OCI-LY3 (cell line): Measurements from ENCODE around the gene CRADD.

ENCODE experiments used
- EZH2phosphoT487 ChIP-seq: fragments of 200-600 bp; shearing (Covaris generic); IDR thresholded peaks from 2 replicates; pipeline ENCODE4 v1.6.1; 2018; ENCODE audit warnings: antibody characterized with exemption, mixed run types, low read depth
- TF ChIP-seq, protein P1 (sequence below): fragments of 200-600, 300-600 bp; sonication (generic); IDR thresholded peaks from 2 replicates; pipeline ENCODE4 v1.5.1; 2014; ENCODE audit warnings: antibody characterized with exemption, low read length, low read depth

DNA sequence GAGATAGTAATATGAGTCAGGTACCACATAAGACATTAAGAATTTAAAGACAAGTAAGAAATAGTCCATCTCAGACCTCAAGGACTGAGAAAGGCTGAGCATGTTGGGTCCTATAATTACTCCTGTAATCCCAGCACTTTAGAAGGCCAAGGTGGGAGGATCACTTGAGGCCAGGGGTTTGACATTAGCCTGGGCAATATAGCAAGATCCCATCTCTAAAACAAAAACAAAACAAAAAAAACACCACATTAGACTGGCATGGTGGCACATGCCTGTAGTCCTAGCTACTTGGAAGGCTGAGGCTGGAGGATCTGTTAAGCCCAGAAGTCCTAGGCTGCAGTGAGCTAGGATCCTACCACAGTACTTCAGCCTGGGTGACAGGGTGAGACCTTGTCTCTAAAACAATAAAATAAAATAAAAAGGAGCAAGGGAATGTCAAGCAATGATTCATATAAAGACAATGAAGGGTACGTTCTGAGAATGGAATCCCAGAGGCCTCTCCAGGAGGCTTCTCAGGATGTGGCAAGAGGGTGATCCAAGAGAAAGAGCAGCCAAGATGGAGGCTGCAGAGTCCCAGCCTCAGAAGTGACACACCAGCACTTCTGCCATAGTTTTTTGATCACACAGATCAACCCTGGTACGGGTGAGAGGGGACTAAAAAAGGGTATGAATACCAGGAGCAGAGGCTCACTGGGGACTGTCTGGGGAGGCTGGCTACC, 206.4 kb downstream of the CRADD start:
- TF ChIP-seq, protein P1, sequence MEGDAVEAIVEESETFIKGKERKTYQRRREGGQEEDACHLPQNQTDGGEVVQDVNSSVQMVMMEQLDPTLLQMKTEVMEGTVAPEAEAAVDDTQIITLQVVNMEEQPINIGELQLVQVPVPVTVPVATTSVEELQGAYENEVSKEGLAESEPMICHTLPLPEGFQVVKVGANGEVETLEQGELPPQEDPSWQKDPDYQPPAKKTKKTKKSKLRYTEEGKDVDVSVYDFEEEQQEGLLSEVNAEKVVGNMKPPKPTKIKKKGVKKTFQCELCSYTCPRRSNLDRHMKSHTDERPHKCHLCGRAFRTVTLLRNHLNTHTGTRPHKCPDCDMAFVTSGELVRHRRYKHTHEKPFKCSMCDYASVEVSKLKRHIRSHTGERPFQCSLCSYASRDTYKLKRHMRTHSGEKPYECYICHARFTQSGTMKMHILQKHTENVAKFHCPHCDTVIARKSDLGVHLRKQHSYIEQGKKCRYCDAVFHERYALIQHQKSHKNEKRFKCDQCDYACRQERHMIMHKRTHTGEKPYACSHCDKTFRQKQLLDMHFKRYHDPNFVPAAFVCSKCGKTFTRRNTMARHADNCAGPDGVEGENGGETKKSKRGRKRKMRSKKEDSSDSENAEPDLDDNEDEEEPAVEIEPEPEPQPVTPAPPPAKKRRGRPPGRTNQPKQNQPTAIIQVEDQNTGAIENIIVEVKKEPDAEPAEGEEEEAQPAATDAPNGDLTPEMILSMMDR, result no peak
- TF ChIP-seq EZH2phosphoT487, result no peak
